GM12878 (cell line): Measurements from ENCODE around the gene PNPLA3.

Experiments
- CBX5 ChIP-seq: sonication (generic); IDR thresholded peaks from 2 replicates; pipeline ENCODE4 v1.6.1; 2016; ENCODE audit warnings: low read depth, moderate library complexity, mild to moderate bottlenecking, inconsistent platforms
- EGR1 ChIP-seq, 2 experiments: IDR thresholded peaks; 1 replicate in 1 of 2; 2 replicates in 1 of 2; pipeline ENCODE4 v1.6.1; 2011 to 2012; ENCODE audit warnings: low read depth in 2 of 2, low read length in 2 of 2, borderline replicate concordance in 1 of 2, mild to moderate bottlenecking in 1 of 2, moderate library complexity in 1 of 2
- HDAC6 ChIP-seq: fragments of 200-600 bp; sonication (generic); IDR thresholded peaks from one replicate; pipeline ENCODE4 v1.8.0; 2017; ENCODE audit warnings: antibody characterized with exemption; ENCODE audit not compliant: unreplicated experiment
- IRF4 ChIP-seq: IDR thresholded peaks from 2 replicates; pipeline ENCODE4 v1.6.1; 2011; ENCODE audit warnings: low read depth, low read length
- MXI1 ChIP-seq: fragments of 150-350 bp; IDR thresholded peaks from 2 replicates; pipeline ENCODE4 v1.6.1; 2011; ENCODE audit warnings: low read depth, mild to moderate bottlenecking, inconsistent platforms, low read length, improper control_type of control experiment
- RCOR1 ChIP-seq: conservative IDR thresholded peaks from 2 replicates; pipeline ENCODE4 v1.6.1; 2012; ENCODE audit warnings: low read depth, low read length, improper control_type of control experiment
- SIN3A ChIP-seq: IDR thresholded peaks from 2 replicates; pipeline ENCODE4 v1.6.1; 2012; ENCODE audit warnings: low read depth, low read length, improper control_type of control experiment
- TCF12 ChIP-seq: IDR thresholded peaks from 2 replicates; pipeline ENCODE4 v1.6.1; 2011; ENCODE audit warnings: low read depth, mild to moderate bottlenecking, low read length
- TF ChIP-seq, protein P1 (sequence below), 3 experiments: IDR thresholded peaks in 2 of 3; conservative IDR thresholded peaks in 1 of 3; 2 replicates each; pipeline ENCODE4 v1.5.1; 2011; ENCODE audit warnings: low read depth in 3 of 3, low read length in 3 of 3, mild to moderate bottlenecking in 3 of 3, control low read depth in 2 of 3, moderate library complexity in 2 of 3, inconsistent platforms in 1 of 3, mixed read lengths in 1 of 3; ENCODE audit not compliant: control insufficient read depth in 2 of 3, insufficient read depth in 1 of 3; ENCODE audit errors: extremely low read depth in 1 of 3
- TF ChIP-seq, protein P2 (sequence below): IDR thresholded peaks from 2 replicates; pipeline ENCODE4 v1.6.1; 2012; ENCODE audit warnings: low read depth, low read length, improper control_type of control experiment
- TF ChIP-seq, protein P3 (sequence below): IDR thresholded peaks from 2 replicates; pipeline ENCODE4 v1.6.1; 2012; ENCODE audit warnings: mild to moderate bottlenecking, low read depth, low read length
- TF ChIP-seq, protein P4 (sequence below): fragments of 450-650 bp; IDR thresholded peaks from 2 replicates; pipeline ENCODE4 v1.6.1; 2016; ENCODE audit warnings: mild to moderate bottlenecking

DNA sequence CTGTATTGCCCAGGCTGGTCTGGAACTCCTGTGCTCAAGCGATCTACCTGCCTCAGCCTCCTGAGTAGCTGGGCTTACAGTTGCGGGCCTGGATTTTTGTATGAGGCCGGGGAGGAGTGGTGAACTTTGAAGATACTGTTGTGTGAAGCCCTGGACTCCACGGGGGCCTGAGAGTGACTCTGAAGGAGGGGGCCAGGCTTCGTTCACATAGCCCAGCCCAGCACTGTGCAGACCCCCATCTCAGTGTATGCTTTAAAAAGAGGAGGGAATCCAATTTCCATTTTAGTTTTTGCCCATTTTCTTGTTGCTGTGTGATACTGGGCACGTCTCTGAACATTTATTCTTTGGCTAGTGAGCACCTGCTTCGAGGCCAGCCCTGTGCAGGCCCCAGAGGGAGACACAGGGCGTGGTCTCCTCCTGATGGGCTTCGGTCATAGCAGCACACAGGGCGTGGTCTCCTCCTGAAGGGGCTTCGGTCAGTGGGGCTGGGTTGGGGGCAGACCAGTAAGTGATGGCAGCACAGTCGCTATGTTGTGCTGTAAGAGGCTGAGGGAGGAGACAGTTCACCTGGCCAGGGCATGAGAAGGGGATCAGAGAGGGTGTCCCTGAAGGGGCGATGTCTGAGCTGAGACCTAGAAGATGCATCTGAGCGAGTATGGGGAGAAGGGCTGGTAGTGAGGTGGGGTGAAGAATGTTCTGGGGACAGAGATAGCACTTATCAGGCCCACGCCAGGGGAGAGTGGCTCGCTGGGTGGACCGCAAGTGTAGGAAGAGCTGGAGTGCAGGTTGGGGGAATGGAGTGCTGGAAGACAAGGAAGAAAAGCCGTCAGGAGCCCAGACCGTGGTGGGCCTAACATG lies 45.6 kb downstream of the PNPLA3 start:
- TF ChIP-seq, protein P1, sequence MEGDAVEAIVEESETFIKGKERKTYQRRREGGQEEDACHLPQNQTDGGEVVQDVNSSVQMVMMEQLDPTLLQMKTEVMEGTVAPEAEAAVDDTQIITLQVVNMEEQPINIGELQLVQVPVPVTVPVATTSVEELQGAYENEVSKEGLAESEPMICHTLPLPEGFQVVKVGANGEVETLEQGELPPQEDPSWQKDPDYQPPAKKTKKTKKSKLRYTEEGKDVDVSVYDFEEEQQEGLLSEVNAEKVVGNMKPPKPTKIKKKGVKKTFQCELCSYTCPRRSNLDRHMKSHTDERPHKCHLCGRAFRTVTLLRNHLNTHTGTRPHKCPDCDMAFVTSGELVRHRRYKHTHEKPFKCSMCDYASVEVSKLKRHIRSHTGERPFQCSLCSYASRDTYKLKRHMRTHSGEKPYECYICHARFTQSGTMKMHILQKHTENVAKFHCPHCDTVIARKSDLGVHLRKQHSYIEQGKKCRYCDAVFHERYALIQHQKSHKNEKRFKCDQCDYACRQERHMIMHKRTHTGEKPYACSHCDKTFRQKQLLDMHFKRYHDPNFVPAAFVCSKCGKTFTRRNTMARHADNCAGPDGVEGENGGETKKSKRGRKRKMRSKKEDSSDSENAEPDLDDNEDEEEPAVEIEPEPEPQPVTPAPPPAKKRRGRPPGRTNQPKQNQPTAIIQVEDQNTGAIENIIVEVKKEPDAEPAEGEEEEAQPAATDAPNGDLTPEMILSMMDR (IDR thresholded peaks at IDR 0.05 in 2 of 3, conservative IDR thresholded peaks at IDR 0.05 in 1 of 3; ENCODE audit: control insufficient read depth in 2 of 3, extremely low read depth in 1 of 3, insufficient read depth in 1 of 3, low read depth in 3 of 3, low read length in 3 of 3) = no peak
- no peak for TF ChIP-seq IRF4
- no peak for TF ChIP-seq EGR1 (IDR thresholded peaks at IDR 0.05; ENCODE audit: borderline replicate concordance in 1 of 2, low read depth in 2 of 2, low read length in 2 of 2)
- no peak for TF ChIP-seq TCF12
- TF ChIP-seq MXI1 = no peak
- TF ChIP-seq, protein P2, sequence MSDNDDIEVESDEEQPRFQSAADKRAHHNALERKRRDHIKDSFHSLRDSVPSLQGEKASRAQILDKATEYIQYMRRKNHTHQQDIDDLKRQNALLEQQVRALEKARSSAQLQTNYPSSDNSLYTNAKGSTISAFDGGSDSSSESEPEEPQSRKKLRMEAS = no peak
- TF ChIP-seq, protein P3, sequence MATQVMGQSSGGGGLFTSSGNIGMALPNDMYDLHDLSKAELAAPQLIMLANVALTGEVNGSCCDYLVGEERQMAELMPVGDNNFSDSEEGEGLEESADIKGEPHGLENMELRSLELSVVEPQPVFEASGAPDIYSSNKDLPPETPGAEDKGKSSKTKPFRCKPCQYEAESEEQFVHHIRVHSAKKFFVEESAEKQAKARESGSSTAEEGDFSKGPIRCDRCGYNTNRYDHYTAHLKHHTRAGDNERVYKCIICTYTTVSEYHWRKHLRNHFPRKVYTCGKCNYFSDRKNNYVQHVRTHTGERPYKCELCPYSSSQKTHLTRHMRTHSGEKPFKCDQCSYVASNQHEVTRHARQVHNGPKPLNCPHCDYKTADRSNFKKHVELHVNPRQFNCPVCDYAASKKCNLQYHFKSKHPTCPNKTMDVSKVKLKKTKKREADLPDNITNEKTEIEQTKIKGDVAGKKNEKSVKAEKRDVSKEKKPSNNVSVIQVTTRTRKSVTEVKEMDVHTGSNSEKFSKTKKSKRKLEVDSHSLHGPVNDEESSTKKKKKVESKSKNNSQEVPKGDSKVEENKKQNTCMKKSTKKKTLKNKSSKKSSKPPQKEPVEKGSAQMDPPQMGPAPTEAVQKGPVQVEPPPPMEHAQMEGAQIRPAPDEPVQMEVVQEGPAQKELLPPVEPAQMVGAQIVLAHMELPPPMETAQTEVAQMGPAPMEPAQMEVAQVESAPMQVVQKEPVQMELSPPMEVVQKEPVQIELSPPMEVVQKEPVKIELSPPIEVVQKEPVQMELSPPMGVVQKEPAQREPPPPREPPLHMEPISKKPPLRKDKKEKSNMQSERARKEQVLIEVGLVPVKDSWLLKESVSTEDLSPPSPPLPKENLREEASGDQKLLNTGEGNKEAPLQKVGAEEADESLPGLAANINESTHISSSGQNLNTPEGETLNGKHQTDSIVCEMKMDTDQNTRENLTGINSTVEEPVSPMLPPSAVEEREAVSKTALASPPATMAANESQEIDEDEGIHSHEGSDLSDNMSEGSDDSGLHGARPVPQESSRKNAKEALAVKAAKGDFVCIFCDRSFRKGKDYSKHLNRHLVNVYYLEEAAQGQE = no peak
- TF ChIP-seq RCOR1 = no peak
- TF ChIP-seq CBX5 = no peak
- no peak for TF ChIP-seq SIN3A
- TF ChIP-seq, protein P4, sequence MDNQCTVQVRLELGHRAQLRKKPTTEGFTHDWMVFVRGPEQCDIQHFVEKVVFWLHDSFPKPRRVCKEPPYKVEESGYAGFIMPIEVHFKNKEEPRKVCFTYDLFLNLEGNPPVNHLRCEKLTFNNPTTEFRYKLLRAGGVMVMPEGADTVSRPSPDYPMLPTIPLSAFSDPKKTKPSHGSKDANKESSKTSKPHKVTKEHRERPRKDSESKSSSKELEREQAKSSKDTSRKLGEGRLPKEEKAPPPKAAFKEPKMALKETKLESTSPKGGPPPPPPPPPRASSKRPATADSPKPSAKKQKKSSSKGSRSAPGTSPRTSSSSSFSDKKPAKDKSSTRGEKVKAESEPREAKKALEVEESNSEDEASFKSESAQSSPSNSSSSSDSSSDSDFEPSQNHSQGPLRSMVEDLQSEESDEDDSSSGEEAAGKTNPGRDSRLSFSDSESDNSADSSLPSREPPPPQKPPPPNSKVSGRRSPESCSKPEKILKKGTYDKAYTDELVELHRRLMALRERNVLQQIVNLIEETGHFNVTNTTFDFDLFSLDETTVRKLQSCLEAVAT = no peak
- TF ChIP-seq HDAC6 = no peak
